RWPE2 (cell line): ENCODE measurements around the gene DGKI.

Source experiments
- ATAC-seq: fragments of 200-7000 bp; cut with Tn5 transposase; 3 replicates; pipeline ENCODE4 v1.9.1; 2021; ENCODE audit warnings: low read depth
- DNase-seq: peaks from one replicate; pipeline ENCODE4 v3.0.0-alpha.2; 2020; ENCODE audit warnings: low spot score
- H3K27ac ChIP-seq: fragments of 450-650 bp; 2 replicates; pipeline ENCODE4 v1.5.1; 2017; ENCODE audit warnings: mild to moderate bottlenecking; ENCODE audit not compliant: poor library complexity, severe bottlenecking
- H3K27me3 ChIP-seq: fragments of 250-450 bp; sonication (Bioruptor Pico); 2 replicates; pipeline ENCODE4 v1.5.1; 2021; ENCODE audit warnings: mild to moderate bottlenecking, moderate library complexity; ENCODE audit not compliant: insufficient read depth, poor library complexity, severe bottlenecking
- H3K36me3 ChIP-seq: fragments of 250-450 bp; sonication (Bioruptor Pico); 2 replicates; pipeline ENCODE4 v1.5.1; 2020; ENCODE audit warnings: low read depth, mild to moderate bottlenecking, moderate library complexity
- H3K4me1 ChIP-seq: fragments of 250-450 bp; sonication (Bioruptor Pico); 2 replicates; pipeline ENCODE4 v1.5.1; 2021; ENCODE audit warnings: mild to moderate bottlenecking, moderate library complexity; ENCODE audit not compliant: insufficient read depth, poor library complexity, severe bottlenecking
- H3K4me3 ChIP-seq: fragments of 250-450 bp; sonication (Bioruptor Pico); 2 replicates; pipeline ENCODE4 v1.5.1; 2021; ENCODE audit warnings: mild to moderate bottlenecking, moderate library complexity; ENCODE audit not compliant: severe bottlenecking
- H3K9me3 ChIP-seq: fragments of 250-450 bp; sonication (Bioruptor Pico); 2 replicates; pipeline ENCODE4 v1.5.1; 2021; ENCODE audit warnings: mild to moderate bottlenecking, moderate library complexity; ENCODE audit not compliant: severe bottlenecking
- CTCF ChIP-seq: fragments of 450-650 bp; IDR thresholded peaks from one replicate; pipeline ENCODE4 v1.5.1; 2017; ENCODE audit warnings: mild to moderate bottlenecking, moderate library complexity; ENCODE audit not compliant: poor library complexity, severe bottlenecking

The DGKI gene

DNA sequence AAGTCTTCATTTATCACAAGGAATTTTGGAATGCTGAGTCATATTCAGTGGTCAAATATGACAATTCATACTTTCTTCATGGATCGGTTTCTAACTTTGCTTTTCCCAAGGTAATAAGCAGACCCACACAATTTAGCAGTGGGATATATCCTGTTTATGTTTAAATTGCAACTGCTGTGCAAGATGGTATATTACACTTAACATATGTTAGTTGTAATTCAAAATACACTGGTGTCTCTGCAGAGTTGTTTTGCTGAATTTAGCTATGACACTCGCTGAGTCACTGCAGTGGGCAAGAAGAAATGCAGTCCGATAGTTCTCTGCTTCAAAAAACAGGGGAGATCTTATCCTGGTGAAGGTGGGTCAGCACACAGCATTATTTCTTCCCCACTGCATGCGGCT lies 308.4 kb downstream of the DGKI start:
- no peaks in the 10 kb centered on the region for H3K36me3 ChIP-seq
- no peak for DNase-seq
- no peak for TF ChIP-seq CTCF
- no peaks in the 10 kb centered on the region for H3K4me1 ChIP-seq
- no peak overlapping the region for H3K4me3 ChIP-seq
- ATAC-seq = no peak
- no peaks in the 10 kb centered on the region for H3K27me3 ChIP-seq
- no peak overlapping the region for H3K27ac ChIP-seq
- H3K9me3 ChIP-seq = no peaks in the 10 kb centered on the region

GRCh38 chr7:137535579-137535978 lies 311.2 kb downstream of the DGKI start:
- H3K36me3 ChIP-seq = no peaks in the 10 kb centered on the region
- no peak overlapping the region for H3K4me3 ChIP-seq
- no peaks in the 10 kb centered on the region for H3K9me3 ChIP-seq
- no peak for TF ChIP-seq CTCF
- no peaks in the 10 kb centered on the region for H3K27me3 ChIP-seq
- ATAC-seq (no peak), DNase-seq (no peak)
- no peaks in the 10 kb centered on the region for H3K4me1 ChIP-seq
- no peak overlapping the region for H3K27ac ChIP-seq

- Histone ChIP-seq H3K36me3 (no peaks in the 10 kb centered on the region), H3K4me3 (no peak overlapping the region), H3K4me1 (no peaks in the 10 kb centered on the region), H3K27me3 (no peaks in the 10 kb centered on the region), H3K27ac (no peak overlapping the region), H3K9me3 (no peaks in the 10 kb centered on the region)
- no peak for TF ChIP-seq CTCF
- no peak for DNase-seq
- no peak for ATAC-seq
Observed at GRCh38 chr7:137531671-137532070, 315.1 kb downstream of the DGKI start.

- no peak for ATAC-seq
- H3K36me3 ChIP-seq = no peaks in the 10 kb centered on the region
- TF ChIP-seq CTCF = no peak
- no peak for DNase-seq
- no peaks in the 10 kb centered on the region for H3K4me1 ChIP-seq
- H3K27ac ChIP-seq = no peak overlapping the region
- no peak overlapping the region for H3K4me3 ChIP-seq
- H3K27me3 ChIP-seq = no peaks in the 10 kb centered on the region
- no peaks in the 10 kb centered on the region for H3K9me3 ChIP-seq
Observed at GRCh38 chr7:137527634-137528033, 319.1 kb downstream of the DGKI start.

- no peak for ATAC-seq
- no peaks in the 10 kb centered on the region for H3K27me3 ChIP-seq
- DNase-seq = no peak
- H3K4me1 ChIP-seq = no peaks in the 10 kb centered on the region
- no peak overlapping the region for H3K27ac ChIP-seq
- H3K9me3 ChIP-seq = no peaks in the 10 kb centered on the region
- no peak for TF ChIP-seq CTCF
- H3K4me3 ChIP-seq = no peak overlapping the region
- no peaks in the 10 kb centered on the region for H3K36me3 ChIP-seq
Observed at GRCh38 chr7:137523171-137523570, 323.6 kb downstream of the DGKI start.
